ENCODE measurements around the gene URAD.

URAD gene

DNA sequence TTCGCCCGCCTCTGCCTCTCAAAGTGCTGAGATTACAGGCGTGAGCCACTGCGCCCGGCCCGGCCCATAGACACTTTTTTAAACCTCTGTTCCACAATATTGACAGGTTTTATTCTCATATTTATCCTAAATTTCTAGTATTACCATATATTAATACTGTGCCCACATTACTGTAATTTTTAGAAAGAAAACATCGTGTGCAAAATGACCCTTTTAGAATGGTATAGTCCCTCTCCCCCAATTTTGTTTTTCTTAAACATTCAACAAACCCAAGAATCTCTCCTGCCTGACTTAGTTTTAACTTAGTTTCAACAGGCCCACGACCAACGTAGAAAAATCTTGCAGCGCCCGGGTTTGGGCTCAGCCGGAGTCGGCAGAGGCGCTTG is 28.5 kb downstream of the URAD start:
- Mint-ChIP-seq H3K4me1 (peaks cover 10% of the 10 kb centered on the region), H3K4me3 (peak overlapping the region; percentile 47), H3K36me3 (no peaks in the 10 kb centered on the region), H3K9me3 (no peaks in the 10 kb centered on the region), H3K27ac (no peak overlapping the region)
- DNase-seq (ENCODE audit: low spot score in 2 of 2): no peak
- ATAC-seq: no peak

DNA sequence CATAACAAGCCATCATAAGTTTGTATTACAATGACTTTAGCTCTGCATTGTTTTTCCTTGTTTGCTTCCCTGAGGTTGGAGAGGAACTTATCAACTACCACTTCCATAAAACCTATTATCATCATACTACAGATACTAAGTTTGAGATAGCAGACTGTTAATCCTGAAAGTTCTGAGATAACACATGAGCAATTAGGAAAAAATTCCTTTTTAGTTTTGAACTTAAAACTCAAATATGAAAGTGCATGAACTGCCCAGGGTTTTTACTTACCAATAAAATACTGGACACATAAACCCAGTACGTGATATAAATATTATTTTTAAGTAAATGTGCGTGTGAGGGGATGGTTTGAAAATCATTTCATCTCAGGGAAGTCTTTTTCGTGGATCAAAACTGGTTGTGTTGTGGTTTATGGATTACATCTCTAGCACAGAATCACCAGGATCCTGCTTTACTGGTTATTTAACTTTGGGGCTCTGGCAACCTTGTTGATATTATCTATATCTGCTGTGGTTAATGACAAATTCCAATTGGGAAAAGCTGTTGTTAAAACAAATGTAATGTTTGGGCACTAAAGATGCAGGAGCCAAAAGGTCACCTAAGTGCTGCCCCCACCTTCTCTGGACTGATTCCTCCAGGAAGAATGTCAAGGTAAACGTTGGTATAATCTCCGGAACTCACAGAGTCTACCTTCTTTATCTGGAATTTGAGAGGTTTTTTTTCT is 31.8 kb downstream of the URAD start:
- Mint-ChIP-seq H3K4me1 (peaks cover 13% of the 10 kb centered on the region), H3K9me3 (no peaks in the 10 kb centered on the region), H3K36me3 (peaks cover 6% of the 10 kb centered on the region), H3K27ac (no peak overlapping the region), H3K4me3 (no peak overlapping the region)
- no peak for ATAC-seq
- DNase-seq (ENCODE audit: low spot score in 2 of 2): no peak

DNA sequence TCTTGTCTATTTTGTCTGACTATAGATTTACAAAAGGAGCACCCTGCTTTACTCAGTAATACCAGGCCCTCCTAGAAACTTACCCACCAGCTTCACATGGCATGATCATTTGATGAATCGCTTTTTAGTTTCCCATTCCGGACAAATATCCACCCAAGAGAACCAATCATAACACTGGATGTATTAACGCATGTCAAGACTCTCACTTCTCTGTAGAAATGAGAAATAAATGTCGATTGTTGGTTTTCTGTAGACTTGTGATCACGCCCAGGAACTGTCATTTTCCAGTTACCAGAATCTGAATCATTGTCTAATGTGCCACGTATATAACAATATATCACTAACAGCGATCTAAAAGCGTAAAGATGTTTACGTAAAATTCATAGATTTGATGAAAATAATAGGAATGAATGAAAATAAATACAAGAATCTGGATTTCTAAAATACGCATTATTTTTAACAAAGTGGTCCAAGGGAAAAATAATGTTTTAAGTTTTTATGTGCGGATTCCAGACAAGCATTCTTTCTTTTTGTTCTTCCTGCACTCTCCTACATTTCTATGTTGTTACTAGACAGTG is 33.4 kb downstream of the URAD start:
- Mint-ChIP-seq H3K9me3 (no peaks in the 10 kb centered on the region), H3K27ac (no peak overlapping the region), H3K36me3 (peaks cover 6% of the 10 kb centered on the region), H3K4me3 (no peak overlapping the region), H3K4me1 (peaks cover 8% of the 10 kb centered on the region)
- DNase-seq (ENCODE audit: low spot score in 2 of 2) (no peak), ATAC-seq (no peak)

DNA sequence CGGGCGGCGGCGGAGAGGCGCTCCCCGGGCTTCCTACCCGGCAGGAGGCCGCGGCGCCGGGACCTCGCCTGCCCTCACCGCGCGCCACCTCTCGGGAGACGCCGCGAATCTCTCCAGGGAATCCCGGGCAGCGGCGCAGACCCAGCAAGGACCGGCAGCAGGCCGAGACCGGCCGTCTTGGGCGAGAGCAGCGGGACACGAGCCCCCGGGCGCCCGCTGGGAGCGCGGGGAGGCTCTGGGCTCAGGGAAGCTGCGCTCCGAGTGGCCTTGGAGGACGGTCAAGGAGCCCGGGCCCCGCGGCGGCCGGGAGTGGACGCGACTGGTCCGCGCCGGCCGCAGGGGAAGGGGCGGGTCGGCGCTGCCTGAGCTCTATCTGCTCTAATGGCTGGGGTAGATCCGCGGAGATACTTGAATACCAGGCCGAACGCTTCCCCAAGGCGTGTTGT is 34.1 kb downstream of the URAD start:
- peaks cover 6% of the 10 kb centered on the region for H3K36me3 Mint-ChIP-seq
- DNase-seq (ENCODE audit: low spot score in 2 of 2) (no peak), ATAC-seq (peak; percentile 56)
- no peaks in the 10 kb centered on the region for H3K9me3 Mint-ChIP-seq
- peaks cover 8% of the 10 kb centered on the region for H3K4me1 Mint-ChIP-seq
- H3K4me3 Mint-ChIP-seq: peak overlapping the region; percentile 66
- H3K27ac Mint-ChIP-seq: no peak overlapping the region

DNA sequence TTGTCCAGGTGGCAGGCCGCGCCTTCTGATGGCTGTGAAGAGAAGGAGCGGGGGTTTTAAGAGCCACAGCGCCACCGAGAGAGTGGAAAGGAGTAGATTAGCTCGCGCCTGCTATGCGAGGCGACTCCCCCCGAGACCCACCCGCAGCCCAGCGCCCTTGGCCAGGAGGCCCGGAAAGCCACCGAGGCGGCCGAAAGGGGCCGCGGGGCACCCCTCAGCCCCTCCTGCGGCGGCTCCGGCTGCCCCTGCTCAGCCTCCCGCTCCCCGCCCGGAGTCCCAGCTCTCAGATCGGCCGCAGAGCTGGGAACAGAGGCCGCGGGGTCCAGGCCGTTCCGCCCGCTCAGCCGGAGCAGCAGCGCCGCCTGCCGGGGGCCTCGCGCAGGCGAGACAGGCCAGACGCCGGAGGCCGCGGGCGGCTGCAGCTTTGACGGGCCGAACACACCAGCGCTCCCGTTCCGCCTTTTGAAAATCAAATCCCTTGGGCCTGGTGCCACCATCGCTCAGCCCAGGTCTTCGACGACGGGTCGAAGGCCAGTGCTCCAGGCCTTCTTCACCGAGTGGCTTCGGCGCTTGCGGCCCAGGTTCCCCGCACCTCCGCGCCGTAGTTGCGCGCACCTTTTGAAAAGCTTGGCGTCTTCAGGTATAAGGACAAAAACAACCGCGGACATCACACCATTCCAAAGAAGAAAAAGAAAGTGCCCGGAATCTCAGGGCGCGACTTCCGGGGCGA is 34.7 kb downstream of the URAD start:
- H3K4me1 Mint-ChIP-seq: peaks cover 8% of the 10 kb centered on the region
- no peaks in the 10 kb centered on the region for H3K9me3 Mint-ChIP-seq
- H3K27ac Mint-ChIP-seq: no peak overlapping the region
- ATAC-seq (peak; percentile 96), DNase-seq (ENCODE audit: low spot score in 2 of 2) (peak; percentile 73 to 83)
- peaks cover 6% of the 10 kb centered on the region for H3K36me3 Mint-ChIP-seq
- peak overlapping the region; percentile 66 for H3K4me3 Mint-ChIP-seq

DNA sequence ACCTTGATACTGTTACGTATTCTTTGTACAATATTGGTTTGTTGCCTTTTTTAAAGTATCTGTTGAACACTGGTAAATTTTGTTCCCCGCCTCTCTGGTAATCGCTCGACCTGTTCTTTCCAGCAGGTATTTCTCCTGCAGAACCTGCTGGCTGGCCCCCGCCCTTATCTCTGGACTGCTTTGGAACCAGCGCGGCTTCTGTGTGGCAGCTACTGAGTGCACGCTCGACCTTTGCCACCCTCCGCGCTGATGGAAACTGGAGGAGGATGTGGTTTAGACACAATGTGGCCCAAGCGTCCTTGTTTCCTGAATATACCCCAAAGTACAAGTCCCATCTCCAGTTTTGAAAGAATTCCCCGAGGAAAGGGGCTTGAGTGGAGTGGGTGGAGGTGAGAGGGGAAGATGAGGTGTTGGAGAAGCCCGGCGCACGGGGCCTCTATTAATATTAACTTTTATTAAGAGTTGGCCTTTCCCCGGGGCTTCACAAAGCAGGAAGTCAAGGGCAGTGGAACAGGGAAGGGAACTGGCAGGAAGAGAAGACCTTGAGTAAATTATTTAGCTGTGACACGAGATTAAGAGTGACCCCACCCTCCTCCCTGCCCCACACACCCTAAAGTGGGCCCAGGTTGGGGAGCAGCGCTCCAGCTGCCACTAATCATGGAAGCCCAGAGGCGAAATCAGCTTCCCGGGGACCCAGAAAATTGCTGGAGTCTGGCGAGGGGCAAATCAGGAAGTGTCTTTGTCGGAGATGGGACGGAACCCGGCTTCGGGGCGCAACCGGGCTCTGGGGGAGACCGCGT is 35.4 kb downstream of the URAD start:
- no peak for ATAC-seq
- H3K9me3 Mint-ChIP-seq: no peaks in the 10 kb centered on the region
- H3K36me3 Mint-ChIP-seq: peaks cover 6% of the 10 kb centered on the region
- DNase-seq (ENCODE audit: low spot score in 2 of 2): no peak
- H3K27ac Mint-ChIP-seq: no peak overlapping the region
- peaks cover 8% of the 10 kb centered on the region for H3K4me1 Mint-ChIP-seq
- peak overlapping the region; percentile 66 for H3K4me3 Mint-ChIP-seq

DNA sequence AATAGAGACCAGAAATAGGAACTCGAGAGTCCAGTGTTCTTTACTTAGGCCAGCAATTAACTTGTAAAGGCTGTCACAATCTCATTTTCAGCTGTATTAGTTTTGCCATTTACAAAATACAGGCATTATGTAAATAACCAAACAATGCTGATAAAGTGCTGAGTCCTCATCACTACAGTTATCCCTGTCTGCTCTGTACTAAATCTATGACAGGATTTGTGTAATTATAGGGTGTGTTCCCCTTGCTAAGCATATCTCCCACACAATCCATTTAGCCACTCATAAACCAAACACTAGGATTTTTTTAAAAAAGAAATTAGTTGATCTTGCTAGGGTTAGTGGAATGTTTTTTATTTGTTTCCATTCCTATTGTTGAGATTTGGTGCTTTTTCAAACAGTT is 45.5 kb downstream of the URAD start:
- Mint-ChIP-seq H3K27ac (no peak overlapping the region), H3K36me3 (no peaks in the 10 kb centered on the region), H3K4me3 (no peak overlapping the region), H3K4me1 (no peaks in the 10 kb centered on the region), H3K9me3 (no peaks in the 10 kb centered on the region)
- ATAC-seq: no peak
- DNase-seq (ENCODE audit: low spot score in 2 of 2): no peak

DNA sequence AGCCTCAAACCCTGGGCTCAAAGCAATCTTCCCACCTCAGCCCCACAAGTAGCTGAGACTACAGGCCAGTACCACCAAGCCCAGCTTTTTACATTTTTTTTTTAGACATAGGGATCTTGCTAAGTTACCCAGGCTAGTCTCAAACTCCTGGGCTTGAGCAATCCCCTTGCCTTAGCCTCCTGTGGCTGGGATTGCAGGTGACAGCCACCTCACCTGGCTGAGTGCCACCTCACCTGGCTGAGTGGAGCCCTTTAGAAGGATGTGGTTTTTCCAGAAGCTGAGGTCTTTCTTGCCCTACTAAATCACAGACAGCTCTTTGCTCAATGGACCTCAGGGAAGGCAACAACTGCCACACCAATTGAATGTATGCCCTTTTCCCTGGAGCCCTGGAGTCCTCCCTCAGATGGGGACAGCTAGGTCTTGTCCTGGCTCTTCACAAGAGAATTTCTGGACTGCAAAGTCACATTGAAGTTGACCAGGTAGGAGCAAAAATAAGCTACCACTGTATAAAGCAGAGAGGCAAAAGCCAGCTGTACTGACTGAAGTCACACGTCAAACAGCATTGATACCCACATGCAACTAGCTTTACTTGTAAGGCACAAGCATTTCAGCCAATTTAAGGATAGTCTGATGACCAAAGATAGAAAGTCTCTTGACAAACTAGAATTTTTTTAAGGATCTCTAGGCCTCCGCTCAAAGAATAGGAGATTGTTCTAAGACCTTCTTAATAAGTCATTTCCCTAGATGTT is 54.7 kb downstream of the URAD start:
- Mint-ChIP-seq H3K27ac (no peak overlapping the region), H3K4me3 (no peak overlapping the region), H3K9me3 (no peaks in the 10 kb centered on the region), H3K4me1 (no peaks in the 10 kb centered on the region), H3K36me3 (no peaks in the 10 kb centered on the region)
- peak; percentile 39 for ATAC-seq
- no peak for DNase-seq (ENCODE audit: low spot score in 2 of 2)

DNA sequence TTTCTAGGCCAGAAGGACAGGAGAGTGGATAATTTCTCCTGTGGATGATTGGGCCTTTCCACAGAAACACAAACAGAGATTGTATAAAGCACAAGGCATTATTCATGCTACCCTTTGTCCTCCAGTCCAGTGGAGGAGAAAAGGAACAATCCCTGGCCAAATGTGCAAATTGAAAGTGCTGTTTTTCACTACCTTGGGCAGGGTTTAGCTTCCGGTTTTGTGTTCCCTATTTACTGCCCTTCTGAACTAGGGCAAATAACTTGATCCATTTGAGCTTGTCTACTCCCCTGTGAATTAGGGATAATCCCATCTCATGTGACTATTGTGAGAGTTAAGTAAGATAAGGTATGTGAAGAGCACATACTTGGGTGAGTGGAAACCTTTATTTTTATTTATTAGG is 55.4 kb downstream of the URAD start:
- H3K9me3 Mint-ChIP-seq: no peaks in the 10 kb centered on the region
- ATAC-seq (no peak), DNase-seq (ENCODE audit: low spot score in 2 of 2) (no peak)
- no peak overlapping the region for H3K4me3 Mint-ChIP-seq
- no peaks in the 10 kb centered on the region for H3K36me3 Mint-ChIP-seq
- no peak overlapping the region for H3K27ac Mint-ChIP-seq
- H3K4me1 Mint-ChIP-seq: peaks cover 2% of the 10 kb centered on the region

DNA sequence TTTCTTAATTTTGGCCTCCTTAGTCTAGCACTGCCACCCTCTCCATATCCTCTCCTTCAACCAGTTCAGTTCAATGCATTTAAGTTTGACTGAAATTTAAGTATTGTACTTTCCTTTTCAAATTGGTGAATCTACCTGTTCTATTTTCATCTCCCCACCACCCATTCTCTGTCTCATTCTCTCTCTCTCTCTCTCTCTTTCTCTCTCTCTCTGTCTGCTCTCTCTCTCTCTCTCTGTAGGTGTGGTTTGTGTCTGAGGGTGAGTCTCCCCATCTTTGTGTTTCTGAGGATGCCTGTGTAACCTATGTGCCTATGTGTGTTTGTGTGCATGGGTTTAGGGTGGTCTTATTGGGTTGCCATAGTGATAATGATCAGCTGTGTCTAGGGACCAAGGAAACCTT is 58.6 kb downstream of the URAD start:
- Mint-ChIP-seq H3K27ac (no peak overlapping the region), H3K36me3 (no peaks in the 10 kb centered on the region), H3K9me3 (no peaks in the 10 kb centered on the region), H3K4me1 (peaks cover 27% of the 10 kb centered on the region), H3K4me3 (no peak overlapping the region)
- no peak for ATAC-seq
- no peak for DNase-seq (ENCODE audit: low spot score in 2 of 2)

DNA sequence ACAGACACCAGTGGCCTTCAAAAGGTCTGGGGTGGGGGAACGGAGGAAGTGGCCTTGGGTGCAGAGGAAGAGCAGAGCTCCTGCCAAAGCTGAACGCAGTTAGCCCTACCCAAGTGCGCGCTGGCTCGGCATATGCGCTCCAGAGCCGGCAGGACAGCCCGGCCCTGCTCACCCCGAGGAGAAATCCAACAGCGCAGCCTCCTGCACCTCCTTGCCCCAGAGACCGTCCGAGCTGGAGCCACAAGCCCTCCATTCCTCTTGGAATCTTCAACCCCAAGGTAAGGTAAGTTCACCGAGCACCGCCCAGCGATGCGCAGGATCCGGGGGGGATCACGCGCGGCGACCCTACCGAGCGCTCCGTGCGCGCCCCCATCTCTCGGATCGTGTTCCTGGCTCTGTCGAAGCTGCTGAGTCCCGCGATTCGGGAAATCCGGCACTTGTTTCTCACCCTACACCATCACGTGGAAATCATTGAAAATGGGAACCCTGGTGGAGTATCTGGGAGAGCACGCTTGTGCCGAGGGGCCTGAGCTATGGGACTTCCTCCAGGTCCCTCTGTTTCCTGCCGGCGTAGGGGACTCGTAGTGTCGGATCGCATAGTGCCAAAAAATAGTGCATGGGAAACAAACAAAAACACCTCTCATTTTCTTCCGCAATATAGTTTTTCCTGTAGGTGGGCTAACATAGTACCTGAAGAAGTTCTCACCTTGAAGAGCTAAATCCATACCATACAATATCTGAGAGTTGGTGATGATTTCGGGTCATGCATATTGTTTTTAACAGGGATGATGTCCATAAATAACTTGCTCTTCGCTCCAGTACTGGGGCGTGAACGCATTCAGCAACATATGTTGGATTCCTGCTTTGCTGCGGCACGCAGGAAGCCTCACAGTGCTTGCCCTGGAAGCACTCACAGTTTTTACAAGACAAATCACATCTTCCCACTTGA is 59.4 kb downstream of the URAD start:
- Mint-ChIP-seq H3K4me3 (no peak overlapping the region), H3K36me3 (no peaks in the 10 kb centered on the region), H3K4me1 (peaks cover 30% of the 10 kb centered on the region), H3K9me3 (no peaks in the 10 kb centered on the region), H3K27ac (no peak overlapping the region)
- ATAC-seq: no peak
- no peak for DNase-seq (ENCODE audit: low spot score in 2 of 2)

DNA sequence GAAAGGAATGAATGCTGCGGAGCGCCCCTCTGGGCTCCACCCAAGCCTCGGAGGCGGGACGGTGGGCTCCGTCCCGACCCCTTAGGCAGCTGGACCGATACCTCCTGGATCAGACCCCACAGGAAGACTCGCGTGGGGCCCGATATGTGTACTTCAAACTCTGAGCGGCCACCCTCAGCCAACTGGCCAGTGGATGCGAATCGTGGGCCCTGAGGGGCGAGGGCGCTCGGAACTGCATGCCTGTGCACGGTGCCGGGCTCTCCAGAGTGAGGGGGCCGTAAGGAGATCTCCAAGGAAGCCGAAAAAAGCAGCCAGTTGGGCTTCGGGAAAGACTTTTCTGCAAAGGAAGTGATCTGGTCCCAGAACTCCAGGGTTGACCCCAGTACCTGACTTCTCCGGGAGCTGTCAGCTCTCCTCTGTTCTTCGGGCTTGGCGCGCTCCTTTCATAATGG is 60.1 kb downstream of the URAD start:
- no peak for ATAC-seq
- no peak overlapping the region for H3K4me3 Mint-ChIP-seq
- H3K9me3 Mint-ChIP-seq: no peaks in the 10 kb centered on the region
- no peaks in the 10 kb centered on the region for H3K36me3 Mint-ChIP-seq
- H3K4me1 Mint-ChIP-seq: peaks cover 37% of the 10 kb centered on the region
- DNase-seq (ENCODE audit: low spot score in 2 of 2): no peak
- H3K27ac Mint-ChIP-seq: peak overlapping the region; percentile 60

Measured in stimulated activated effector memory CD8-positive, alpha-beta T cell treated with anti-CD3 and anti-CD28 coated beads, Interleukin-12 subunit alpha, Interleukin-12 subunit beta, amount 100 ng/mL, for 72 hours (primary cell).